GM18858 (cell line): ENCODE measurements around the gene GADD45GIP1.
"Not testable (repeated sequence)": the region's sequence is repeated elsewhere in the genome, so short reads cannot be mapped to it uniquely, and the experiment has no call there.

Experiments used
- ATAC-seq: cut with Tn5 transposase; IDR thresholded peaks from one replicate; pipeline ENCODE4 v1.9.1; 2021; ENCODE audit not compliant: unreplicated experiment

Gene GADD45GIP1

GRCh38 chr19:12990431-12990830 lies 33.4 kb upstream of the GADD45GIP1 start:
- ATAC-seq, result no peak

GRCh38 chr19:12987781-12988180 lies 30.8 kb upstream of the GADD45GIP1 start:
- no peak for ATAC-seq

- no peak for ATAC-seq
Observed at GRCh38 chr19:12987190-12987589, 30.2 kb upstream of the GADD45GIP1 start.

- ATAC-seq, result no peak
Observed at GRCh38 chr19:12986726-12987125, 29.7 kb upstream of the GADD45GIP1 start.

GRCh38 chr19:12985049-12985776 lies 28.2 kb upstream of the GADD45GIP1 start:
- no peak for ATAC-seq

- no peak for ATAC-seq
Observed at GRCh38 chr19:12984683-12985048, 27.6 kb upstream of the GADD45GIP1 start.

GRCh38 chr19:12984143-12984627 lies 27.2 kb upstream of the GADD45GIP1 start:
- no peak for ATAC-seq

- no peak for ATAC-seq
Observed at GRCh38 chr19:12983542-12984142, 26.6 kb upstream of the GADD45GIP1 start.

GRCh38 chr19:12983091-12983490 lies 26.1 kb upstream of the GADD45GIP1 start:
- ATAC-seq, result no peak

- ATAC-seq, result no peak
Observed at GRCh38 chr19:12982648-12983047, 25.6 kb upstream of the GADD45GIP1 start.

GRCh38 chr19:12979974-12980373 lies 23.0 kb upstream of the GADD45GIP1 start:
- ATAC-seq, result no peak

GRCh38 chr19:12976109-12976508 lies 19.1 kb upstream of the GADD45GIP1 start:
- not testable (repeated sequence) for ATAC-seq

- no peak for ATAC-seq
Observed at GRCh38 chr19:12975221-12975741, 18.3 kb upstream of the GADD45GIP1 start.

GRCh38 chr19:12974301-12975220 lies 17.5 kb upstream of the GADD45GIP1 start:
- no peak for ATAC-seq

- no peak for ATAC-seq
Observed at GRCh38 chr19:12973236-12973635, 16.2 kb upstream of the GADD45GIP1 start.

GRCh38 chr19:12970070-12970820 lies 13.2 kb upstream of the GADD45GIP1 start:
- no peak for ATAC-seq

- ATAC-seq, result no peak
Observed at GRCh38 chr19:12969292-12969988, 12.4 kb upstream of the GADD45GIP1 start, which contains the start of gene DAND5. Gene DAND5, plus strand, starts transcription at chr19:12969576. Its CDS starts 85 bp downstream, at chr19:12969661.

- ATAC-seq, result no peak
Observed at GRCh38 chr19:12967907-12968306, 10.9 kb upstream of the GADD45GIP1 start.

- no peak for ATAC-seq
Observed at GRCh38 chr19:12965812-12966135, 8.8 kb upstream of the GADD45GIP1 start.
